ENCODE data around the gene TBC1D22A. TPM values are rescaled to one million over a fixed set of nuclear protein-coding genes. Genes with fewer than 3 reads are reported as not detected.

The TBC1D22A gene
- total RNA-seq, 1 donor from 2014 or later, result 28.9 TPM

DNA sequence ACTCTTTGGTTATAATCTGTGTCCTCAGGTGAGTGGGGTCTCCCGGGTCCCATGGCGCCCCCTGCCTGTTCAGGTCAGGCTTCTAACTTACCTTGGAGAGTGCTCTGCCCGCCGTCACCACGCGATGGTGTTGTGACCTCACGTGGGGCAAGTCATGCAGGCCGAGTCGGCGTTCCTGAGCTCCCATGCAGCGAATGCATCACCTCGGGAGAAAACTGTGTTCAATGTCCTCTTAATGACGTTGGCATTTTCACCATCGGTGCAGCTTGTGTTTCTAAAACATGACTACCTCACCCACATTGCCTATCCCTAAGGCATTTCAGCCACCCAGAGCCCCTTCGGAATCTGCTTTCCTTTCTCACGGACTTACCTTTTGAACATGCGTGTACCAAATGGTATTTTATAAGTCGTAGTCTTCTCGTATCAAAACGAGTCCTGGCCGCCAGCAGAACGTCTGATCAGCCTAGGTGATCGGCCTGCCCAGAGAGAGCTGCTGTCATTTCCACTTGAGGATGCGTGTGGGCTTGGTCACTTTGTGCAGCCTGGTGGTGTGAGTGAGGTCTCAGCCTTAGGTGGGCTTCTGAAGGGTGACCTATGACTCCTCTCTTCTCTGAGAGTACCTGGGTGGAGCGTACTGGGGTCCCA is 64.8 kb downstream of the TBC1D22A start:
- TF ChIP-seq, protein P1, sequence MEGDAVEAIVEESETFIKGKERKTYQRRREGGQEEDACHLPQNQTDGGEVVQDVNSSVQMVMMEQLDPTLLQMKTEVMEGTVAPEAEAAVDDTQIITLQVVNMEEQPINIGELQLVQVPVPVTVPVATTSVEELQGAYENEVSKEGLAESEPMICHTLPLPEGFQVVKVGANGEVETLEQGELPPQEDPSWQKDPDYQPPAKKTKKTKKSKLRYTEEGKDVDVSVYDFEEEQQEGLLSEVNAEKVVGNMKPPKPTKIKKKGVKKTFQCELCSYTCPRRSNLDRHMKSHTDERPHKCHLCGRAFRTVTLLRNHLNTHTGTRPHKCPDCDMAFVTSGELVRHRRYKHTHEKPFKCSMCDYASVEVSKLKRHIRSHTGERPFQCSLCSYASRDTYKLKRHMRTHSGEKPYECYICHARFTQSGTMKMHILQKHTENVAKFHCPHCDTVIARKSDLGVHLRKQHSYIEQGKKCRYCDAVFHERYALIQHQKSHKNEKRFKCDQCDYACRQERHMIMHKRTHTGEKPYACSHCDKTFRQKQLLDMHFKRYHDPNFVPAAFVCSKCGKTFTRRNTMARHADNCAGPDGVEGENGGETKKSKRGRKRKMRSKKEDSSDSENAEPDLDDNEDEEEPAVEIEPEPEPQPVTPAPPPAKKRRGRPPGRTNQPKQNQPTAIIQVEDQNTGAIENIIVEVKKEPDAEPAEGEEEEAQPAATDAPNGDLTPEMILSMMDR (IDR thresholded peaks at IDR 0.05), result peak; percentile 20
- Mint-ChIP-seq H3K36me3 (ENCODE audit: unreplicated experiment) (peaks cover 4% of the 10 kb centered on the region), H3K27me3 (ENCODE audit: unreplicated experiment) (no peaks in the 10 kb centered on the region), H3K4me3 (ENCODE audit: unreplicated experiment) (no peak overlapping the region), H3K4me1 (ENCODE audit: unreplicated experiment) (peaks cover 61% of the 10 kb centered on the region), H3K9me3 (ENCODE audit: unreplicated experiment) (no peaks in the 10 kb centered on the region), H3K27ac (ENCODE audit: unreplicated experiment) (no peak overlapping the region)
- DNase-seq (ENCODE audit: extremely low spot score, unreplicated experiment), result no peak

DNA sequence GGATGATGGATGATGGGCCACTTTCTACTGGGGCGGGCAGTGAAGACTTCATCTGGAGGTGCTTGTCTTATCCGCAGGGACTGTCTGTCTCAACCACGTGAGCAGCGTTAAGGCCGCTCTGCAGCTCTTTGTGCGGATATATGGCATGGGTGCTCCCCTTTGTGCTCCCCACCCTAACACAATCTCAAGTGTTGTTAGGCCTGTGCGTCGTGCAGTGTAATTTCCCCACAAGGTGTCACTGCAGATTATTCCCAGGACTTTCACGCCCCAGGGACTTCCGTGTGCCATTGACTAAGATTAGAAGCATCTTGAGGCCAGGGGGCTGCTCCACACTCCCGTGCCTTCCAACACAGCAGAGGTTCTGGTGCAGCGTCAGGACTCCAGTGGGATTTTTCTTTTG is 65.3 kb downstream of the TBC1D22A start:
- Mint-ChIP-seq H3K36me3 (ENCODE audit: unreplicated experiment) (peaks cover 4% of the 10 kb centered on the region), H3K9me3 (ENCODE audit: unreplicated experiment) (no peaks in the 10 kb centered on the region), H3K27me3 (ENCODE audit: unreplicated experiment) (no peaks in the 10 kb centered on the region), H3K4me1 (ENCODE audit: unreplicated experiment) (peaks cover 61% of the 10 kb centered on the region), H3K27ac (ENCODE audit: unreplicated experiment) (no peak overlapping the region), H3K4me3 (ENCODE audit: unreplicated experiment) (no peak overlapping the region)
- DNase-seq (ENCODE audit: extremely low spot score, unreplicated experiment), result no peak
- TF ChIP-seq, protein P1 (IDR thresholded peaks at IDR 0.05), result no peak

DNA sequence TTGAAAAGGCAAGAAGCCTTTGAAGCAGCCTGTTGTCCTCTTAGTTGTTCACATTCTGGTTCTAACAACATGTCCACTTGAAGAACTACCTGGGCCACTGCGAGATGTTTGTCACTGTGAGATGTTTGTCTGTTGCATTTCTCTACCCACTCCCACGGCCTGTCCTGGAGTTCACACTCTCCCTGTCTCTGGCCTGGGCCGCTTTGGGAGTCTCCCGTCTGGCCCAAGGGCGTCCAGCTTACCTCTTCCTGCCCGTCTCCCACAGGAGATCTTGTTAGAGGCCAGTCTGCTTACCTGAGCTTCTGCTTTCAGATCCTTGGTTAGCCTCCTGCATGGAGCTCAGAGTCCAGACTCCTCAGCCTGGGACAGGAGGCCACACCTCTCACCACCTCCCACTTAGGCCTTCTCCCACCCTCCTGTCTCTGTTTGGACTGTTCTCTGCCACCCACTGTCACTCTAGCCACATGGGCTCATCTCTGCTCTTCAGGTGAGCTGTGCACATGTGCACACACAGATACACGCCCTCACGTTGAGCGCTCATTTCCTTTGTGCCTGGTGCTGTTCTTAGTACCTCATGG is 66.0 kb downstream of the TBC1D22A start:
- Mint-ChIP-seq H3K27me3 (ENCODE audit: unreplicated experiment) (no peaks in the 10 kb centered on the region), H3K36me3 (ENCODE audit: unreplicated experiment) (peaks cover 6% of the 10 kb centered on the region), H3K27ac (ENCODE audit: unreplicated experiment) (peak overlapping the region; percentile 95), H3K4me3 (ENCODE audit: unreplicated experiment) (no peak overlapping the region), H3K9me3 (ENCODE audit: unreplicated experiment) (no peaks in the 10 kb centered on the region), H3K4me1 (ENCODE audit: unreplicated experiment) (peaks cover 63% of the 10 kb centered on the region)
- no peak for DNase-seq (ENCODE audit: extremely low spot score, unreplicated experiment)
- TF ChIP-seq, protein P1 (IDR thresholded peaks at IDR 0.05), result no peak

DNA sequence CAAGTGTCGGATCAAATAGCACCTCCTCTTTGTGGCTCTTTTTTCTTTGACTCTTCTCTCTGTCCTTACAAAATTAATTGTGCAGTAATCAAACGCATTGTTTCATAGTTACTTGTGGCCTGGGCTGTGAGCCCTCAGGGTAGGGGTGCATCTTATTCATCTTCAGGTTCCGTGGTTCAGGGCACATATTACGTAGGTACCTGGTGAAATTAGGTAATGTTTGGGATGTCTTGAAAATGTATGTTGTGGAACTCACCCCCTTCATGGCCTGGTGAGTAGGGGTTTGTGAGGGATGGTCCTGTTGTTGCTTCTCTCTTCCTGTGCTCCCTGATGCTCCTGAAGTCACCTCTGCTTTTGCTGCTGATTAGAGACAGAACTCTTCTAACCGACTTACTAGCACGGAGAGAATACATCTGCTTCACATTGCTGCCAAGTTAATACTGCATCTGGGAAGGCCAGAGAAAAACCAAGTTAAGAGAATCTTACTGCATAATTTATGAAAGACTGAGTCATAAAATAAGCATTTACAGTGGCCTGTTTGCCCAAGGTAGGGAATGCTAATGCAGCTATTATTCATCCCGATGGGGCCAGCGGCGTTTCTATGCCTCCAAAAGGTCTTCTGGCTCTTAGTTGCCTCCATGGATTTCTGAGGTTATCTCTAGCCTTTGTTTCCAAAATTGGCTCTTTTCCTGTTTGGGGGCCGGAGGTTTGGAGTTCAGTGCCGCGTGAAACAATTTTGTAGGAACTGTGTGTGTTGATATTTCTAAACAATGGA is 66.9 kb downstream of the TBC1D22A start:
- Mint-ChIP-seq H3K36me3 (ENCODE audit: unreplicated experiment) (peaks cover 6% of the 10 kb centered on the region), H3K4me3 (ENCODE audit: unreplicated experiment) (peak overlapping the region; percentile 49), H3K27ac (ENCODE audit: unreplicated experiment) (peak overlapping the region; percentile 95), H3K27me3 (ENCODE audit: unreplicated experiment) (no peaks in the 10 kb centered on the region), H3K4me1 (ENCODE audit: unreplicated experiment) (peaks cover 60% of the 10 kb centered on the region), H3K9me3 (ENCODE audit: unreplicated experiment) (no peaks in the 10 kb centered on the region)
- DNase-seq (ENCODE audit: extremely low spot score, unreplicated experiment), result no peak
- TF ChIP-seq, protein P1 (IDR thresholded peaks at IDR 0.05), result no peak

Measured in osteocyte (in vitro differentiated cells).